ENCODE results near the gene TMEM39A. TPM values are rescaled to one million over a fixed set of nuclear protein-coding genes. Genes with fewer than 3 reads are reported as not detected.
A peak's percentile ranks its signal among the peaks of the same experiment; 100 is the strongest.

The TMEM39A gene
- total RNA-seq, 2 donors from 2014 or later: 65.8 to 70.6 TPM

DNA sequence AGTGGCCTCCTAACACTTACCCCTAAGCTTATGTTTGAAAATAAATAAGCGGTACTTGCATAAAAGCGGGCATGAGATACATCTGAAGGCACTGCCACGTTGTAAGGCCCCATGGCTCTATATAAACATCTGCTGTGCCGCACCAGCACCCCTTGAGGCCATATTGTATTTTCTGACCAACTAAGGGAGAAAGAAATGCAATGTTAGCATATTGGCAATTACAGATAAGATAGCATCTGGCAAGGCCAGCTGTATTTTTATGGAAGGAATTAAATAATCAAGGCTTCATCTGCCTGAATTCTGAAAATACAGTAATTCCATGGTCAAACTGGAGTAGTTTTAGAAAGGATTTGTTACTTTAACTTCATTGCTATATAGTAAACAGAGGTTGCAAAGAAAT is 28.7 kb downstream of the TMEM39A start:
- no peak overlapping the region for H3K4me3 Mint-ChIP-seq
- H3K27ac Mint-ChIP-seq: no peak overlapping the region

DNA sequence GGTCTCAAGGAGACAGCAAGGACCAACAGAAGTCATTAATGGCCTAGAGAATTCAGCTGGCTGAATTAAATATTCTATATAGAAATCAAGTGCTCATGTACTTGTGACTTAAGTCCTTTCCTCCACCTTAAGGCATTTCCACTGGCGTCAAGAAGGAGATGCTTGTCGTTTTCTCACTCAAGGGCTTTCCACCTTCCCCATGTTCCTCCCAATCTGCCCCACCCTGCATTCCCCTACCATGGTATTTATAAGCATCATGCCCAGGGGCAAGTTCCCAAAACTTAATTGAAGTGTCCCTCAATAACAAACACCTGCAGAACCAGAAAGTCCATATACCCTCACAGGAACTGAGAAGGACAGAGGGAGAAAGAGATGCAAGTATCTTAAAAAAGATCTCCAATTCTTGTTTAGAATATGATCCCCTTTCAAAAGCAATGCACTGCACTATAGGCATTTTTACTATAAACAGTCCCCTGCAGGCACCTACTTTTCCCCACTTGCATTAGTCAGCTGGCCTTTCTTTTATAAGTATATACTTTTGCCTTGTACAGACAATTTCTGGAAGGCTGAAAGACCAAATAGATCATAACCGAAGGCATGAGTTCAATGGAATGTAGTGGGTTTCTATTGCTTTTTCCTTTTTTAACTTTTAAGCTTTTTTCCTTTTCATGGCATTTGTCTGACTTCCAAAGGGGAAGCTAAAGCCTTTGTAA is 29.6 kb downstream of the TMEM39A start:
- ATAC-seq (no peak), DNase-seq (no peak)
- Mint-ChIP-seq H3K4me1 (no peaks in the 10 kb centered on the region), H3K36me3 (ENCODE audit: low read depth) (peaks cover 26% of the 10 kb centered on the region), H3K27me3 (no peaks in the 10 kb centered on the region), H3K27ac (peak overlapping the region; percentile 4), H3K4me3 (no peak overlapping the region)
- peaks cover 8% of the 10 kb centered on the region for H3K9me3 ChIP-seq (ENCODE audit: control insufficient read depth, low read length, poor library complexity, severe bottlenecking)

More for the DNA sequence above, 28.7 kb downstream of the TMEM39A start:
- H3K9me3 ChIP-seq (ENCODE audit: control insufficient read depth, low read length, poor library complexity, severe bottlenecking): peaks cover 2% of the 10 kb centered on the region
- no peak for ATAC-seq
- Mint-ChIP-seq H3K27me3 (no peaks in the 10 kb centered on the region), H3K36me3 (ENCODE audit: low read depth) (peaks cover 22% of the 10 kb centered on the region), H3K4me1 (no peaks in the 10 kb centered on the region)
- no peak for DNase-seq

DNA sequence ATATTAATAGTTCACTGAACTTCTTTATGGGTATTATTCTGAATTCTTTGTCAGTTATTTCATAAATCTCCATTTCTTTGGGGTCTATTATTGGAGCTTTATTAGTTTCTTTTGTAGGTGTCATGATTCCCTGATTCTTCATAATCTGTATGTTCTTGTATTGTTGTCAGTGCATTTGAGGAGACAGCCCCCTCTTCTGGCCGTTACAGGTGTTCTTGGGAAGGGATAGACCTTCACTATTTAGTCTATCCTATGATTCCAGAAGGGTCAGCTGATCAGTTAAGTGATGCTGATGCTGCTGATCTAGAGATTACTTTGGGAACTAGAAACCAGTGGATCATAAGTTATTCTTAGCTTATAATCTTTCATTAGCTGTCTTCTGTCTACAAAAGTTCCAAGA is 34.9 kb downstream of the TMEM39A start:
- ATAC-seq (no peak), DNase-seq (no peak)
- Mint-ChIP-seq H3K27me3 (no peaks in the 10 kb centered on the region), H3K27ac (no peak overlapping the region), H3K4me1 (no peaks in the 10 kb centered on the region), H3K36me3 (ENCODE audit: low read depth) (peaks cover 15% of the 10 kb centered on the region), H3K4me3 (no peak overlapping the region)
- H3K9me3 ChIP-seq (ENCODE audit: control insufficient read depth, low read length, poor library complexity, severe bottlenecking): peaks cover 23% of the 10 kb centered on the region

DNA sequence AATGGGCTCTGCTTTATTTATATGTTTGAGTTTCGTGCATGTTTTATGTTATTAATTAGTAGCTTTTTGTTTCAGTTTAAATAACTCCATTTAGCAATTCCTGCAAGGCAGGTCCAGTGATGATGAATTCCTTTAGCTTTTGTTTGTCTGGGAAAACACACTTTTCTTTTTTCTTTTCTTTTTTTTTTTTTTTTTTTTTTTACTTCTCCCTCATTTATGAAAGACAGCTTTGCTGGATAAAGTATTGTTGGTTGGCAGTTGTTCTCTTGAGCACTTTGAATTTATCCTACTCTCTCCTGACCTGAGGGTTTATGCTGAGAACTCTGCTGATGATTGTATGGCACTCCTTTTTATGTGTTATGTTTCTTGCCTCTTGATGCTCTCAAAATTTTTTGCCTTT is 35.7 kb downstream of the TMEM39A start:
- Mint-ChIP-seq H3K4me3 (no peak overlapping the region), H3K27me3 (no peaks in the 10 kb centered on the region)
- no peak for ATAC-seq

DNA sequence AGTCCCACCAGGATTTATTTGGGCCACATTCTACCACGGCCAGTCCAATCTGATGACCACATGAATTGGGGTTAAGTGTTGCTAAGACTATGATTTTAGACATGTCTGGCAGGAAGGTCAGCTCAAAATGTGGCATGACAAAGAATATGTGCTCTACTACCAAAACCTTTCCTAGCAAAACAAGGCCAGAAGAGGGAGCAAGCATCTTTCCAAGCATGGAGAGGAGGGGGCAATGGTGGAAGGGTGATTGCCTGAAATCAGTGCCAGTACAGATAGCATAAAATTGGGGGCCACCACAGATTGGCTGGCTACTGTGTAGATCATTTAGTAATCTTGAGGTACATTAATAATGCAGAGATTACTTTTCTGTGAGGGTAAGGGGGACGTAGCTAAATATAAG is 43.2 kb downstream of the TMEM39A start:
- ATAC-seq (no peak), DNase-seq (no peak)
- no peak overlapping the region for H3K27ac Mint-ChIP-seq
- no peak overlapping the region for H3K4me3 Mint-ChIP-seq
- no peaks in the 10 kb centered on the region for H3K36me3 Mint-ChIP-seq (ENCODE audit: low read depth)
- H3K4me1 Mint-ChIP-seq: peaks cover 4% of the 10 kb centered on the region
- H3K27me3 Mint-ChIP-seq: no peaks in the 10 kb centered on the region
- H3K9me3 ChIP-seq (ENCODE audit: control insufficient read depth, low read length, poor library complexity, severe bottlenecking): no peaks in the 10 kb centered on the region

More for the DNA sequence above, 35.7 kb downstream of the TMEM39A start:
- Mint-ChIP-seq H3K4me1 (no peaks in the 10 kb centered on the region), H3K27ac (no peak overlapping the region), H3K36me3 (ENCODE audit: low read depth) (peaks cover 13% of the 10 kb centered on the region)
- DNase-seq: no peak
- peaks cover 23% of the 10 kb centered on the region for H3K9me3 ChIP-seq (ENCODE audit: control insufficient read depth, low read length, poor library complexity, severe bottlenecking)

DNA sequence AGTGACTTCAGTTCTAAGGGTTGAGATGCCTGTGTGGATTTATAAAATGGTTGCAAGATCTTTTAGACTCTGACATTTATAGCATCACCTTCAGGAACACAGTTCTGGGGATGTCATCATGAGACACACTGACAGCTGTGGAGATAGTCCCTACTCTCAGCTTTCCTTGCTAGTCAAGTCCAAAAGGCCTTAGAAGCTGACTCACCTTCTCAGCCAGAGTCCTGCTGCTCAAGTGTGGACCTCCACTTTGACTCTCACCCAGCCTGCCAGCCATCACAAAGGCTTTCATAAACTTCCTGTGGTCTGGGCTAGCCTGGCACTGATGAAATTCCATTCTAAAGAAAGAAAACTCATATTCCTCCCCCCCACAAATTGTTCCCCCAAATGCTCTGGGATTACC is 44.8 kb downstream of the TMEM39A start:
- H3K9me3 ChIP-seq (ENCODE audit: control insufficient read depth, low read length, poor library complexity, severe bottlenecking): no peaks in the 10 kb centered on the region
- no peak for DNase-seq
- ATAC-seq: no peak
- Mint-ChIP-seq H3K27me3 (no peaks in the 10 kb centered on the region), H3K4me3 (no peak overlapping the region), H3K27ac (no peak overlapping the region), H3K4me1 (peaks cover 4% of the 10 kb centered on the region), H3K36me3 (ENCODE audit: low read depth) (no peaks in the 10 kb centered on the region)

DNA sequence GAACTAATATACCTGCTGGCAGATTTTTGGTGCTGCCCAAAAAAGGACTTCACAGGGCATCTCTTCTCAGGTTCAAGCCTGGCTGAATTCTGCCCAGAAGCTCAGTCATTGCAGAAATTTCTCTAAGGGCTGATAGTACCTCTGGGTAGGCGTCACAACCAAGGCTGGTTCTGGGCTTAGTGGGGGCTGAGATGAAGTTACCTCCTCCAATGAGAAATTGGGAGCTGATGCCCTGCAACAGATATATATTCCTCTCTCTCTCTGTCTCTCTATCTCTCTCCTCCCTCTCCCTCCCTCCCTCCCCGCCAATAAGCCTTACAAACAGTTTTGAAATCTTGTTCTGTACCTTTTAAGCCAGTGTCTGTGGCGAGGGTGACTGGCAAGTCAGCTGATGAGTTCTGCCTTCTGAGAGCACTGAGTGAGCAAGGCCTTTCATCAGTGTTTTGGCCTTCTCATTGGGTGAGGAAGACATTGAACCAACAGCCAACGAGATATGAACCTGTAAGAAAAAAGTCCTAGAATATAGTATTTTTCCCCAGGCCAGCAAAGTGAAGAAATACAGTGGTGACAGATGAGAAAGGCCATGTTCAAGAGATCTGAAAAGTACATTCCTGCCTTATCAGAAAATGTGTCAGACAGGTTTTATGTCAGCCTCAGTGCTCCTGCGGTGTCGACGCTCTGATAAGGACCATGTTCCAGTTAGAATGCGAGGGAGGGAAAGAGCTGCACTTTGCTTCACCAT is 45.5 kb downstream of the TMEM39A start:
- no peaks in the 10 kb centered on the region for H3K9me3 ChIP-seq (ENCODE audit: control insufficient read depth, low read length, poor library complexity, severe bottlenecking)
- H3K27me3 Mint-ChIP-seq: no peaks in the 10 kb centered on the region
- no peak overlapping the region for H3K4me3 Mint-ChIP-seq
- DNase-seq (no peak), ATAC-seq (no peak)
- H3K36me3 Mint-ChIP-seq (ENCODE audit: low read depth): no peaks in the 10 kb centered on the region
- peaks cover 4% of the 10 kb centered on the region for H3K4me1 Mint-ChIP-seq
- H3K27ac Mint-ChIP-seq: no peak overlapping the region

DNA sequence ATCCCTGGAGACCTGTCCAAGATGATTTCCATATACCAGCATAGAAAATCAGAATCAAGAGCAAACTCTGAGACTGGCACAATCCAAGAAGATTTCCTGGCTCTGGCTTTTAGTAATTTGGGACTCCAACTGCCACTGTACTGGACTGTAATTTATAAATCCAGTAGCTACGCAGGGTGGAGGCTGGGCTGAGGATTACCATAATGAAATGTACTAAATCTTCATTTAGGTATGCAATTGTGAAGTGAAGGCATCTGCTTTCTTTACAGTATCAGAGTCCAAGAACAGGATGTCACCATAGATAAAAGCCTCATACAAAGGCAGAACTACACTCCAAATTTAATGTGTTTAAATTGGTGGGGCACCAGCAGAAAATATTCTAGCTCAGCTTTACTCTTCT is 46.5 kb downstream of the TMEM39A start:
- Mint-ChIP-seq H3K27me3 (no peaks in the 10 kb centered on the region), H3K4me1 (peaks cover 4% of the 10 kb centered on the region), H3K4me3 (no peak overlapping the region), H3K36me3 (ENCODE audit: low read depth) (no peaks in the 10 kb centered on the region), H3K27ac (no peak overlapping the region)
- DNase-seq (no peak), ATAC-seq (no peak)
- H3K9me3 ChIP-seq (ENCODE audit: control insufficient read depth, low read length, poor library complexity, severe bottlenecking): no peaks in the 10 kb centered on the region

DNA sequence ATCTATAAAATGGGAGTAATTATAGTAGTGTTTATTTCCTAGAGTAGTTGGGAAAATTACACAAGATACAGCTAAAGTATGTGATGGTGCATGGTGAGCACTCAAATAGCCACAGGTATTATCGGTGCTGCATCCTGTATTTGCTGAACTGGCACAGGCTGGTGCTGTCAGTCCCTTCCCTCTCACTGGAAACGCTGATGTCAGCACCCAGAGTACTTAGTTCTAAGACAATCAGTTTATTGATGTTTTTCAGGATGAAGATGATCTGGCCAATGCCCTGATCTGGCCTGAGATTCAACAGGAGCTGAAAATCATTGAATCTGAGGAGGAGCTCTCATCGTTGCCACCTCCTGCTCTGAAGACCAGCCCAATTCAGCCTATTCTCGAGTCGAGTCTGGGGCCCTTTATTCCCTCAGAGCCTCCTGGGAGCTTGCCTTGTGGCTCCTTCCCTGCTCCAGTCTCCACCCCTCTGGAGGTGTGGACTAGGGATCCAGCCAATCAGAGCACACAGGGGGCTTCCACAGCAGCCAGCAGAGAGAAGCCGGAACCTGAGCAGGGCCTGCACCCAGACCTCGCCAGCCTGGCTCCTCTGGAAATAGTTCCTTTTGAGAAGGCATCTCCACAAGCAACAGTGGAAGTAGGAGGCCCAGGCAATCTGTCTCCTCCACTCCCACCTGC is 49.7 kb downstream of the TMEM39A start:
- Mint-ChIP-seq H3K27ac (no peak overlapping the region), H3K4me1 (peaks cover 10% of the 10 kb centered on the region), H3K4me3 (no peak overlapping the region), H3K36me3 (ENCODE audit: low read depth) (peaks cover 6% of the 10 kb centered on the region), H3K27me3 (no peaks in the 10 kb centered on the region)
- DNase-seq (no peak), ATAC-seq (no peak)
- no peaks in the 10 kb centered on the region for H3K9me3 ChIP-seq (ENCODE audit: control insufficient read depth, low read length, poor library complexity, severe bottlenecking)

DNA sequence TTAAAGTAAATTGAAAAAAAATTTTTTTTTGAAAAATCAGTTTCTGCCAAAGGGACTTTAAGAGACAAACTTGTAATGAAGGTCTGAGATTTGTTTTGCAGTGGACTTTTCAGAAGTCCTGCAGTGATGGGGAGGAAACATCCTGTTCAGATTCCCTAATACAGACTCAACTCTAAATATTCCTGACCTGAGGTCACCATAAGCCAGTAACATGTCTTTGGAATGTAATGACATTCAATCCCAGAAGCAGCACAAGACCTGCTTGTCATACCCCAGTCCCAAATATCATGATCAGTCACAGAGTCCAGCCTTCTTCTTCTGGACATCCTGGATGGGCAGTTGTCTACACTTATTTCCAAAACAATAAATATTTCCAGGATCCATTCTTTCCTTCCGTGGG is 53.6 kb downstream of the TMEM39A start:
- no peak overlapping the region for H3K4me3 Mint-ChIP-seq
- H3K27ac Mint-ChIP-seq: peak overlapping the region; percentile 6
- no peaks in the 10 kb centered on the region for H3K27me3 Mint-ChIP-seq
- ATAC-seq (no peak), DNase-seq (no peak)
- peaks cover 14% of the 10 kb centered on the region for H3K4me1 Mint-ChIP-seq
- H3K36me3 Mint-ChIP-seq (ENCODE audit: low read depth): peaks cover 6% of the 10 kb centered on the region
- no peaks in the 10 kb centered on the region for H3K9me3 ChIP-seq (ENCODE audit: control insufficient read depth, low read length, poor library complexity, severe bottlenecking)

DNA sequence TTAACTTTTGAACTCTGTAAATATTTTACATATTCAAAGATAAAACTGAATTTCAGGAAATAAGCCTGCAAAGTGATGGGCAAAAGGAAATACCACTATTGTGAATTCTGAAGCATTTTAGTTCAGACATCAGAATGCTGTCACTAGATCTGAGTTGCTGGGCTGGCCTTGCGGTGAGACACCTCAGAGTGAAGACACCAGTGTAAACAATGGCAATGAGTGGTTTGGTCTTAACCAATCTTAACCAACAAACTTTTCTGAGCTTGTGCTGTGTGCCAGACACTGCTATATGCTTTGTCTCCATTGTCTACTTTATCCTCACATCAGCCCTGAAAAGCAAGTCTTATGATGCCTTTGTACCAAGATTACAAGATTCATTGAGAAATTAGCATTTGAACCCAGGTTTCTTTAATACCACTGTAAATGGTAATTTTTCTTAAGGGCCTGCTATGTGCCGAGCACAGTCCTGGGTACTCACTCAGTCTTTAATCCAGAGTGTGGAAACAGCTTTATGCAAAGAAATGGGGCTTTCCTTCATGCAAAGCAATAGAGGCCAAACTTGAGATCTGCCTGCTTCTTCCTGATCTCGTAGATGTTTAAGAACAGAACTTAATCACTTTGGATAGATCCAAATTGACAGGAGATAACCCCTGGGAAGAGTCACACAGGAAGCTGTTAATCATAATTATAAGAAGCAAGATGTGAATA is 55.0 kb downstream of the TMEM39A start:
- peaks cover 6% of the 10 kb centered on the region for H3K36me3 Mint-ChIP-seq (ENCODE audit: low read depth)
- ATAC-seq (no peak), DNase-seq (no peak)
- peaks cover 14% of the 10 kb centered on the region for H3K4me1 Mint-ChIP-seq
- no peak overlapping the region for H3K27ac Mint-ChIP-seq
- H3K27me3 Mint-ChIP-seq: no peaks in the 10 kb centered on the region
- no peak overlapping the region for H3K4me3 Mint-ChIP-seq
- no peaks in the 10 kb centered on the region for H3K9me3 ChIP-seq (ENCODE audit: control insufficient read depth, low read length, poor library complexity, severe bottlenecking)

DNA sequence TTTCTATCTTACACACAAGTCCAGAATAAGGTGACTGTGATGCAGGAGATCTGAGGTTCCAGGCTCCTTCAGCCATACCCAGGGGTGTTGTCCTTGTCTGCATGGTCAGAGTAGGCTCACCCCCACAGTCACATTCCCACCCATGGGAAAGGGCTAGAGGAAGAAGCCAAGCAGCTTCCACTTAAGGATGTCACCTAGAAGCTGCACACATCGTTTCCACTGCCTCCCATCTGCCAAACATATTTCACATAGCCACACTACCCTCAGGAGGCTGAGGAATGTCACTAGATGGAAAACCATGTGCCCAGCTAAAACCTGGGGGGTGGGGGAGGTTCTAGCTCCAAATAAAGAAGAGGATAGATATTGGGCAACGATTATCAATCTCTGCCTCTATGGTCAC is 58.1 kb downstream of the TMEM39A start:
- no peak overlapping the region for H3K27ac Mint-ChIP-seq

DNA sequence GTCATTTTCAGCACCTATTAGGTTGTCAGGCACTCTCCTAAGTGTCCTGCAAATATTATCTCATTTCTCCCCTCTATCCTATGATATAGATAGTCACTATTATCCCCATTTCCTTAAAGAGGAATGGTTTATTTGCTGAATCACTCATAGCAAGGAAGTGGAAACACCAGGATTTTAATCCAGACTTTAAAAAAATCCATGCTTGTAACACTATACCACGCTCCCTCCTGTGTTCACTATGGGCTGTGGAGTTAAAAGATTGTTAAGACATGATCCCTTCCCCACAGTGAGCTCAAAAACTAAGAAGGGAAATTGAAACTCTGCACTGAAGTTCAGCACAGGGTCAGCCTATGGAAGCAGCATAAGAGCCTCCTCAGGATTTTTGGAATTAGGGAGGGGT is 60.2 kb downstream of the TMEM39A start:
- peaks cover 4% of the 10 kb centered on the region for H3K4me1 Mint-ChIP-seq
- no peaks in the 10 kb centered on the region for H3K27me3 Mint-ChIP-seq
- no peak overlapping the region for H3K4me3 Mint-ChIP-seq
- no peak for ATAC-seq
- peaks cover 2% of the 10 kb centered on the region for H3K36me3 Mint-ChIP-seq (ENCODE audit: low read depth)
- no peak for DNase-seq
- no peak overlapping the region for H3K27ac Mint-ChIP-seq
- no peaks in the 10 kb centered on the region for H3K9me3 ChIP-seq (ENCODE audit: control insufficient read depth, low read length, poor library complexity, severe bottlenecking)

More for the DNA sequence above, 58.1 kb downstream of the TMEM39A start:
- Mint-ChIP-seq H3K4me3 (no peak overlapping the region), H3K27me3 (no peaks in the 10 kb centered on the region), H3K4me1 (peaks cover 5% of the 10 kb centered on the region), H3K36me3 (ENCODE audit: low read depth) (peaks cover 2% of the 10 kb centered on the region)
- DNase-seq (no peak), ATAC-seq (no peak)
- no peaks in the 10 kb centered on the region for H3K9me3 ChIP-seq (ENCODE audit: control insufficient read depth, low read length, poor library complexity, severe bottlenecking)
